ENCODE measurements around the gene ANAPC7.

GRCh38 chr12:110344657-110345056 lies 58.9 kb downstream of the ANAPC7 start:
- TF ChIP-seq EZH2 (IDR thresholded peaks at IDR 0.05; ENCODE audit: low read length, missing control alignments) (no peak), CTCF (conservative IDR thresholded peaks at IDR 0.05 in 1 of 2, IDR thresholded peaks at IDR 0.05 in 1 of 2; ENCODE audit: low read depth in 1 of 2, low read length in 2 of 2) (no peak)

All from fibroblast of lung (primary cell).